Measurements from ENCODE around the gene RFX4.

The RFX4 gene

GRCh38 chr12:106582641-106583230 is at the start of gene RFX4:
Gene RFX4, plus strand, starts transcription at chr12:106583004. Its CDS starts 317 bp downstream, at chr12:106583321.
- no peak for DNase-seq

DNA sequence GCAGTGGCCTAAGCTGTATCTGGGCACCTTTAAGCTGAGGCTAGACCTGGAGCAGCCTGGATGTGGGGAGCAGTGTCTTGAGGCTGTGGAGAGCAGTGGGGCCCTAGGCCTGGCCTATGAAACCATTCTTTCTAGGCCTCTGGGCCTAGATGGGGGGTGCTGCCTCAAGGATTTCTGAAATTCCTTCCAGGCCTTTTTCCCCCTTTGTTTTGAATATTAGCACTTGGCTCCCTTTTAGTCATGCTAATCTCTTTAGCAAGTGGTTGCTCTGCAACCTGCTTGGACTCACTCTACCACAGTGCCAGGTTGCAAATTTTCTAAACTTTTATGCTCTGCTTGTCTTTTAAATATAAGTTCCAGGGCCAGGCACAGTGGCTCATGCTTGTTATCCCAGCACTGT is 41.6 kb upstream of the RFX4 start:
- no peak for DNase-seq

- no peak for DNase-seq
These were observed 31.4 kb upstream of the RFX4 start for GRCh38 chr12:106551410-106551809.

- no peak for DNase-seq
These were observed 30.6 kb upstream of the RFX4 start for GRCh38 chr12:106552228-106552627.

- no peak for DNase-seq
These were observed 18.0 kb upstream of the RFX4 start for GRCh38 chr12:106564678-106565329.

GRCh38 chr12:106566771-106567170 is 16.0 kb upstream of the RFX4 start:
- no peak for DNase-seq

DNA sequence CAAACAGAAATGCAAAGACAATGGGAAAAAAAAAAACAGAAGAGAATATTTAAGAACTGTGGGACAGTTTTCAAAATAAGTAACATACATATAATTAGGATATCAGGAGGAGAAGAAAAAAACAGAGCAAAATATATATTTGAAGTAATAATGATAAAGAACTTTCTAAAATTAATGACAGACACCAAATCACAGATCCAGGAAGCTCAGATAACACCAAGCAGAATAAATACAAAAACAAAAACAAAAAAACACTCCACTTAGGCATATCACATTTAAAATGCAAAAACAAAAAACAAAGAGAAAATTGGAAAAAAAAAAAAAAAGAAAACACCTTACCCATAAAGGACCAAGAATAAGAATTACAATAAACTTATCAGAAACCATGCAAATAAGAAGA is 9.6 kb upstream of the RFX4 start:
- no peak for DNase-seq

DNA sequence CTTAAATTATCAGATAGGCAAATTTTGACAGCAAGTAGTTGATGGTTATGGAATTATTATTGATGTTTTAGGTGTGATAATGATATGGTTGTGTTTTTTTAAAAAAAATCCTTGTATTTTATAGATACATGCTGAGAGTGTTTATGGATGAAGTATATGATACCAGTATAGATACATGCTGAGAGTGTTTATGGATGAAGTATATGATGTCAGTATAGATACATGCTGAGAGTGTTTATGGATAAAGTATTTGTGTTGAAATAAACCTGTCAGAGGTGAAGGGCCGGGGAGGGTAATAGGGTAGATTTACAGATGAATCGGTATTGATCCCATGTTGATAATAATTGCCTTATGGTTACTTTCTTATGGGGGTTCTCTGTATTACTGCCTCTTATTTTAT is 6.0 kb upstream of the RFX4 start:
- no peak for DNase-seq

DNA sequence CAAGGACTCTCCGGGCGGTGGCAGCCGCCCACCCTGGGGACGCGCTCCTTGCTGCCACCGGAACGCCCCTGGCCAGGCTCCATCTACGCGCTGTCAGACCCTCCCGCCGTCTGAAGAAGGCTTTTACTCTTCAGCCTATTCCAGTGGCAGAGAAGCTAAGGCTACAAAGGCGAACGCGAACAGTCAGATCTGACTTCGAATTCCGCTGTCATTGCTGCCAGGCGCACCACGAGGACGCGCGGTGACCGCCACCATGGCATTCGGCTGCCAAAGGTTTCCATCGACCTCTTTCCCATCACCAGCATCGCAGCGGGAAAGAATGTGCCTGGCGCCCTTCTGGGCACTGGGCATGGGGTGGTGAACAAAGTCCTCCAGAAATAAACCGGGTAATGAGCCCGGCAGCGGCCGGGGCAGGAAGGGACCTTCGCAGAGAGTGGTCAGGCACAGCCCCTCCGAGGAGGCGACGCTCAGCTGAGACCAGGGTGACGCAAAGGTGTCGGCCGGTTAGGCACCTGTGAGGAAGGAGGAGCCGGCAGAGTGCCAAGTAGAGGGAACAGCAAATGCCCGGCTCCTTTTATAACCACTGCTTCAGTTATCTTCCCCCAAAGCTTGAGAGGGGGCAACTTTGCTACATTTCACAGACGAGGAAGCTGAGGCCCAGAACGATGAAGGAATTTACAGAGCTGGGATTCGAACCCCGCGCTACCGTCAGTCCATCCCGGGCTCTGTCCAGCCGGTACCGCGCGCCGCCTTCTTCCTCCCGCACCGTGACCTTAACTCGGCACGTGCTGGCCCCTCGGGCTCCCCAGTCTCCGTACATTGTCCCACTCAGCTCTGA is 1.9 kb upstream of the RFX4 start:
- DNase-seq: no peak

DNA sequence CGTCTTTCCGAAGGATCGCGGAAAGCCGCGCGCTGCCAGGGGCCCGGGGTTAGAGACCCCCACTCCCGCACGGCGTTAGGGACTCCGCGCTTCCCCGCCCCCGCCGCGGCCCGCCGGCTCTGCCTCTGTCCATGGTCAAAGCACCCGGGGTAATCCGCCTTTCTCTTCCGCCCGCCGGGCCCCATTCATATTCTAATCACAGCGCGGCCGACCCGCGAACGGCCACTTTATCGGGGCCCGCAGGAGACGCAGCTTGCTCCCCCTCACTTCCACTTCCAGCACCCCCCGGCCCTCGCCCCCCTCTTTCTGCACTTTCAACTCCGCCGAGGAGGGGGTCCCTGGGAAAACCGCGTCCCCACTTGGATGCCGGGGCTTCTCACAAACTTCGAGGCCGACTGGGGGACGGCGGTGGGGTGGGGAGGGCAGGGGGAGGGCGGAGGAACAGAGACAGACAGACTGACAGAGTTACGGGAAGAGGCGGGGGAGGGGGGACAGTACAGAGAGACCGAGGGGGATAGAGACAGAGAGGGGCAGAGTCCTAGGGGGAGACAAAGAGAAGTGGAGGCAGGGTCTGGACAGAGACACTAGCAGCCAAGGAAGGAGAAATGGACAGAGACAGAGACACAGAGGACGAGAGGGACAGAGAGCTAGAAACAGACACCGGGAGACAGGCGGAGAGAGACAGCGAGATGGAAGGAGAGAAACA is 1.1 kb upstream of the RFX4 start:
- no peak for DNase-seq

GRCh38 chr12:106582249-106582591 is 584 bp upstream of the RFX4 start:
- no peak for DNase-seq

- DNase-seq: no peak
These were observed 669 bp downstream of the RFX4 start for GRCh38 chr12:106583242-106584103.

DNA sequence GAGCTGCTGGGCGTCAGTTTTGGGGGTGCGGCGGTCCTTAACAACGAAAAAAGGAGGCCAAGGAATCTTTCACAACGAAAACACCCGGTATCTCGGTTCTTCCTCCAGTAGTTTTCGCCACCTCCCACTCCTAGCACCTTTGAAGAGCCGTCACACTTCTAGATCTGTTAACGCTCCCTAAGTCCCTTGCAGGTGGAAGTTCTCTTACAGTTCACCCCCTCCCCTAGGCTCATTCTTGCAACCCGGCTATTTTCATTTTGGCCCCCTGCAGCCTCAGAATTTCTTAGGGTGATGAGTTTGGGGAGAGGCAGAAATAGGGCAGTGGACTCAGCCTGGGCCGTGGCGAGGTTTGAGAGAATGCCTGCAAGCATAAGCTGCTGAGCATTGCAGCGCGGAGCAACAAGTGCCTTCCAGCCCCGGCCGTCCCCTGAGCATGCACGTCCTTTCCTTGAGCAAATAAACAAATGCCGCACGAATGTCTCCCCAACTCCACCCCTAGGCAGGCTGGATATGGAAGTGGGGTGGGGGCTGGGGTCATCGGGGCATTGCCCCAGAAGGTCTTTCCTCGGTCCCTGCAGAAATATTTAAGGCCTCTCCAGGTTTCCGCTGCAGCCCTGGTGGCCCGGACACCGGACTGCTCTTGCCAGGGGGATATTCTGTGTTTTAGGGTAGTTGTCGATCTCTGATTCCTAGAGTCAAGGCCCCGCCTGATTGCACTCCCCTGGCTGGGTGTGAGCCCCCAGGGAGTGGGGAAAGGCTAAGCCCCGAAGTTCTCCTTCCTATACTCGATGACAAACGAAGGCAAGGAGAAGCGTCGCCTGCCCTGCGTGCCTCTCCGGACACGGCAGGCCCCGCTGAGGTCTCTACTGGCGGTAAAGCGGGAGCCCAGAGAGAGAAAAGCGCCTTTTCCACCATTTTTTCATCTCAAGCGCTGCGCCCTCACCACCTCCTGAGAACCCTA is 1.6 kb downstream of the RFX4 start:
- DNase-seq: no peak

DNA sequence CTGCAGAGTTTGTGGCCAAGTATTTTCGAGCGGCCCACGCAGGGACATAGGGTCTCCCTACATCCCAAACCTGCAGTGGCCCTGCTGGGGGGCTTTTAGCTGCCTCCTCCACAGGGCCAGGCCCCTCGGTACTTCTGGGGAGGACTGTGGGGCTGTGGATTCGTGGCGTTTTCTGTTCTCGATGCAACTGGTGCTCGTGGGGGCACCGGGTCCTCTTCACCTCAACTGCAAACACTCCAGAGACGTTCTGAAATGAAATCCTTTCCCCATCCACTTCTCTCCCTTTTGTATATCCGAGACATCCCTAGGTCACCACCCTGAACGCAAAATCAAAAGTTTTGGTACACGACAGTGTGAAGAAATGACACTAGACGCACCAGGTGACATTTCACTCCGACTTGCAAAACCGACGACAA is 2.3 kb downstream of the RFX4 start:
- DNase-seq: no peak

- DNase-seq: no peak
These were observed 2.9 kb downstream of the RFX4 start for GRCh38 chr12:106585521-106586277.

DNA sequence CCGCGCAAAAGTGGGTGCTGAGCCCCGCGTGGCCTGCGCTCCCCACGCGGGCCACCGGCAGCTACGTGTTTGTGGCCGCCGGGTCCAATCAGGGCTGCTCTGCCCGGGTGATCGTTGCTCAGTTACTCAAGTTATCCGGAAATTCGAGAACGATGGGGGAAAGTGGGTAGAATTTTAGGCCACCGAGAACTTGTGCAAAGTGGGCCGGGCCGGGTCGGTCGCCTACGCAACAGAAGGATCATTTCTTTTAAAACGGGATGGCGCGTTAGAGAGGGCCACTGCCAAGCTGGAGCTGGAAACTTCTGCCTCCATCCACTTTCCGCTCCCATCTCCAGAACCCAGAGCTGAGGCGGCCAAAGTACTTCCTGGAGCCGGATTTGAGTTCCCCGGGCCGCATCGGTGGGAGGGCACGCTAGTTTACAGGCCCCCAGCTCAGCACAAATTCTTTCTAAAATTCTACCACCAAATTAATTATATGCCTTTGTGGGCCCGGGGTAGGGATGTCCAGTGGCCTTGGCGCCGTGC is 3.5 kb downstream of the RFX4 start:
- DNase-seq: no peak

DNA sequence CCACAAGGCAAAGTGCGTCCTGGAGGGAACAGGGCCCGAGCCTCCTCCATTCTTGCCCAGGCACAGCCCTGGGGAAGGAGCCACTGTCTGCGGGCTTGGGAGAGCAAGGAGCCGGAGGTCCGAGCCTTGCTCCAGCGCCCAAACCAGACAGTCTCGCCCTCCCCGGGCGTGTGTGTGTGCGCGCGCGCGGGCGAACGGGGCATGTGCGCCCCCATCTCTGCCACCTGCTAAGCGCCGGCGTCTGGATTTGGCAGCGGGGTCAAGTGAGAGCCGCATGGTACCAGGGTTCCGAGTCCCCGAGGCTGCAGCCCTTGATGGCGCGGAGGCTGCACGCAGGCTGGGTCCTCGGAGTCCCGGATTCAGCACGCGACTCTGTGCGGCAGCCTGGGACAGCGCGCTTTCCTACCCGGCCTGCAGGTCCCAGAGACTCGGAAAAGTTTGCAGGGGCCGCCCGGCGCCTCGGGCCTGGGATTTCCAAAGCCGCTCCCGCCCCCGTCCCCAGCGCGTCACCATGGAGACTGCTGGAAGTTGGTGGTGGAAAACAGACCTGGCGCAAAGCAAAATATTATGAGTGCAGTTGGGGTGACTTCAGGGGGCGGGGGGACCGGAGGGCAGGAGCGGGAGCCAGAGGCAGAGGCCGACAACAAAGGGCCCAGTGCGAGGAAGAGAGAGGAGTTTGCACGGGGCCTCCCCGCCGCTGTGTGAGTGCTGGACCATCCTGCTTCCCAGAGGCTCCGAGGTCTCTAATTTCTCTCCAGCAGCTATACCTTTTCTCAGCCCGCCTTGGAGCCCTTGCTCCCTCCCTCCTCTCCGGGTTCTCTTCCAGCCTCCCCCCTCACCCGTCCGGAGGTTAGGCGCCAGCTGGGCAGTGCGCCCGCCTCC is 4.2 kb downstream of the RFX4 start:
- DNase-seq: no peak

DNA sequence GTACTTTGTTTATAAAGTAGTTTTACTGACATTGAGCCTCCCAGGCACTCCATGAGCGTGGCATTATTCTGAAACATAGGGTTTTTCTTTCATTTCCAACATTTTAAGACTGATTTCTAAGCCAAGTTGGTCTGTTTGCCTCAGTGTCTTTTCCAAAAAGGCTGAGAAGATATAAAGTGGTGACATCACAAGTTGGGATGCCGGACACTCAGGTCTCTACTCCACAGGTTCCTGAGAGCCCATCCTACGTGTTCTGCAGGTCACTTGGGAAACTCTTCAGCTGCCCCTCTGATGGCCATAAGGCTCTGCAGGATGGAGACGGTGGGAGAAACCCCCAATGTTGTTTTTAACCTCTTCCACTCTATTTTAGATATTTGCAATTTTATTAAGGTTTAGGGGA is 6.0 kb downstream of the RFX4 start:
- DNase-seq: no peak

- no peak for DNase-seq
These were observed 7.8 kb downstream of the RFX4 start for GRCh38 chr12:106590601-106591000.
